BJ (cell line): ENCODE measurements around the gene RBP2. TPM values are rescaled to one million over a fixed set of nuclear protein-coding genes. Genes with fewer than 3 reads are reported as not detected.
A peak's percentile ranks its signal among the peaks of the same experiment; 100 is the strongest.

Experiments used
- CTCF ChIA-PET: fragments of 350-600 bp; formaldehyde crosslinking; extraction: SDS; loops from one replicate; lab custom pipeline; 2021; ENCODE audit warnings: antibody characterized with exemption, inconsistent platforms; lab: Yijun Ruan, JAX
- POLR2A ChIA-PET: fragments of 300-600 bp; sonication (Branson Sonifier 250); formaldehyde crosslinking; extraction: SDS; loops from one replicate; lab custom pipeline; 2021; ENCODE audit warnings: antibody characterized with exemption; lab: Charles Lee
- DNase-seq: peaks from one replicate; pipeline ENCODE4 v3.0.0-alpha.2; 2011; ENCODE audit warnings: low read depth
- H3K27me3 ChIP-seq: 2 replicates; pipeline ENCODE4 v1.6.0; 2011; ENCODE audit warnings: low read length; ENCODE audit not compliant: control insufficient read depth, insufficient read depth
- H3K36me3 ChIP-seq: 2 replicates; pipeline ENCODE4 v1.5.1; 2011; ENCODE audit warnings: low read length; ENCODE audit not compliant: control insufficient read depth, insufficient read depth
- H3K4me3 ChIP-seq: 2 replicates; pipeline ENCODE4 v1.5.1; 2011; ENCODE audit warnings: low read depth, mild to moderate bottlenecking, control low read depth, low read length
- polyA plus RNA-seq: library from polyadenylated mRNA; depleted of rRNA; stranded (reverse); fragments of >200 nt; gene quantifications from 2 replicates; pipeline ENCODE4 v1.2.3, GENCODE V29; 2011
- TF ChIP-seq, protein P1 (sequence below): IDR thresholded peaks from 2 replicates; pipeline ENCODE4 v1.5.1; 2011; ENCODE audit warnings: low read depth, mild to moderate bottlenecking, control low read depth, inconsistent platforms, low read length, moderate library complexity; ENCODE audit not compliant: insufficient read depth

RBP2 gene
- polyA plus RNA-seq, 1 experiment = not detected

DNA sequence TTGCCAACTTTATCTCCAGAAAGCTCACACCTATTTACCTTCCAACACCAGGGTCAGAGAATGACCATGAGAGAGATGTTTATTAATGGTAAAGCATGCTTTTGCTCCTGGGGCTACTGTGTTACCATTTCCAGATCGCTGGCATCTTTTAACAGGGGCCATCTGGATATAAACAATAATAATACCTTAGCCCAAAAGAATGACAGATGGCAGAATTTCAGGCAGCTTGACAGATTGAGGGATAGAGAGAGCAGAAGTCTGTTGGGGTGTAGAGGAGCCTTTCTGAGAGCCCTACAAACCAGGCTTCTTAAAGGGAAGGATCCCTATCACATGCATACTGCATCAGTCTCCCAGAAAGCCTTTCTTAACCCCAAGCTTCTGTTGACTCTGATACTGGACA is 45.5 kb upstream of the RBP2 start:
- no peaks in the 10 kb centered on the region for H3K36me3 ChIP-seq
- TF ChIP-seq, protein P1, sequence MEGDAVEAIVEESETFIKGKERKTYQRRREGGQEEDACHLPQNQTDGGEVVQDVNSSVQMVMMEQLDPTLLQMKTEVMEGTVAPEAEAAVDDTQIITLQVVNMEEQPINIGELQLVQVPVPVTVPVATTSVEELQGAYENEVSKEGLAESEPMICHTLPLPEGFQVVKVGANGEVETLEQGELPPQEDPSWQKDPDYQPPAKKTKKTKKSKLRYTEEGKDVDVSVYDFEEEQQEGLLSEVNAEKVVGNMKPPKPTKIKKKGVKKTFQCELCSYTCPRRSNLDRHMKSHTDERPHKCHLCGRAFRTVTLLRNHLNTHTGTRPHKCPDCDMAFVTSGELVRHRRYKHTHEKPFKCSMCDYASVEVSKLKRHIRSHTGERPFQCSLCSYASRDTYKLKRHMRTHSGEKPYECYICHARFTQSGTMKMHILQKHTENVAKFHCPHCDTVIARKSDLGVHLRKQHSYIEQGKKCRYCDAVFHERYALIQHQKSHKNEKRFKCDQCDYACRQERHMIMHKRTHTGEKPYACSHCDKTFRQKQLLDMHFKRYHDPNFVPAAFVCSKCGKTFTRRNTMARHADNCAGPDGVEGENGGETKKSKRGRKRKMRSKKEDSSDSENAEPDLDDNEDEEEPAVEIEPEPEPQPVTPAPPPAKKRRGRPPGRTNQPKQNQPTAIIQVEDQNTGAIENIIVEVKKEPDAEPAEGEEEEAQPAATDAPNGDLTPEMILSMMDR = no peak
- POLR2A ChIA-PET = no interaction called here
- CTCF ChIA-PET = no interaction called here
- no peak overlapping the region for H3K4me3 ChIP-seq
- no peak for DNase-seq
- H3K27me3 ChIP-seq = no peaks in the 10 kb centered on the region; the same call in 1 of the 2 replicates

DNA sequence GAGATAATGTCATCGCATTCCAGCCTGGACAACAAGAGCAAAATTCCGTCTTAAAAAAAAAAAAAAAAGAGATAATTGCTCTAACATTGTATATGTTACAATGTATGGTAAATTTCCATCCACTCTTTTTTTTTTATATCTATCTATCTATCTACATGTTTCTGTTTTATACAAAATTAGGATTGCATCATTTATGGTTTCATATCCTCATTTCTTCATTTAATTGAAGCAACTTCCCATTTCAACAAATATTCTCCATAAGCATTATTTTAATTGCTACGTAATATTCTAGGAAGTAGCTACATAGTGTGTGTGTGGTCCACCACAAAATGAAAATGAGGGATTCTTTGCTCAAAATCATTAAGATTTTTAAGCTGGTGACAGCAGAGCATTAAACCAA is 44.8 kb upstream of the RBP2 start:
- Histone ChIP-seq H3K27me3 (no peaks in the 10 kb centered on the region; the same call in 1 of the 2 replicates), H3K36me3 (no peaks in the 10 kb centered on the region), H3K4me3 (no peak overlapping the region)
- TF ChIP-seq, protein P1 = no peak
- POLR2A ChIA-PET = no interaction called here
- CTCF ChIA-PET = no interaction called here
- no peak for DNase-seq

DNA sequence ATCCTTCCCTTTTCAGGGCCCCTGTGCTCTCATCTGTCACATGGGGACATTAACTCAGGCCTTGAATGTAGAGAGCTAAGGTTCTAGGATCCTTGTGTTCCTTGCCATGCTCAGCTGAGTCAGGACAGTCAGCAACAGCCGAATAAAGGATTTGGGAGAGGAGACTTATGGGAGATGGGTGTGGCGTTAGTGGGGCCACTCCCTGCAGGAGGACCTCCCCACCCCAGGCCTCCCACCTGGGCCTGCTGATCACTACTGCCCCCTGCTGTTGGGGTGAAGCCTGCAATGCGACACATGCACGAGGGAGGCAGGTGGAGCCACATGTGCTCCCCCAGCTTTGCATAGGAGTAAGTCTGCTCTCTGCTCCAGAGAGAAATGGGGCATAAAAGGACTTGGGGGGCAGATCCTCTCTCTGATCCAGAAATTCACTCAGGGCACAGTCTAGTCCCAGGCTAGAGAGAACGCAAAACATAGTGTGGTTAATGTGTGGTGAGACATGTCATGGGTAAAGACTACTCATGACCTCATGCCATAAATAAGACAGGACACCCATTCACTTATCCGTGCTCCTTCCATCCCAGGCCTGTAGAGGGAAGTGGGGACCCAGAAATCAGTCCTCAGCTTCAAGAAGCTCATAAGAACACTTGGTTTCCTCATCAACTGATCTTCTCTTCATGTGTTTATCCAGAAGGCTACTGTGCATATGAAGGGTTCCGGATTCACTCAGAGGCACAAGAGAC is 43.9 kb upstream of the RBP2 start:
- CTCF ChIA-PET = no interaction called here
- POLR2A ChIA-PET = no interaction called here
- TF ChIP-seq, protein P1 = peak; percentile 22; the same call in 1 of the 2 replicates
- H3K4me3 ChIP-seq = no peak overlapping the region
- DNase-seq = no peak
- H3K36me3 ChIP-seq = no peaks in the 10 kb centered on the region
- H3K27me3 ChIP-seq = no peaks in the 10 kb centered on the region; the same call in 1 of the 2 replicates

DNA sequence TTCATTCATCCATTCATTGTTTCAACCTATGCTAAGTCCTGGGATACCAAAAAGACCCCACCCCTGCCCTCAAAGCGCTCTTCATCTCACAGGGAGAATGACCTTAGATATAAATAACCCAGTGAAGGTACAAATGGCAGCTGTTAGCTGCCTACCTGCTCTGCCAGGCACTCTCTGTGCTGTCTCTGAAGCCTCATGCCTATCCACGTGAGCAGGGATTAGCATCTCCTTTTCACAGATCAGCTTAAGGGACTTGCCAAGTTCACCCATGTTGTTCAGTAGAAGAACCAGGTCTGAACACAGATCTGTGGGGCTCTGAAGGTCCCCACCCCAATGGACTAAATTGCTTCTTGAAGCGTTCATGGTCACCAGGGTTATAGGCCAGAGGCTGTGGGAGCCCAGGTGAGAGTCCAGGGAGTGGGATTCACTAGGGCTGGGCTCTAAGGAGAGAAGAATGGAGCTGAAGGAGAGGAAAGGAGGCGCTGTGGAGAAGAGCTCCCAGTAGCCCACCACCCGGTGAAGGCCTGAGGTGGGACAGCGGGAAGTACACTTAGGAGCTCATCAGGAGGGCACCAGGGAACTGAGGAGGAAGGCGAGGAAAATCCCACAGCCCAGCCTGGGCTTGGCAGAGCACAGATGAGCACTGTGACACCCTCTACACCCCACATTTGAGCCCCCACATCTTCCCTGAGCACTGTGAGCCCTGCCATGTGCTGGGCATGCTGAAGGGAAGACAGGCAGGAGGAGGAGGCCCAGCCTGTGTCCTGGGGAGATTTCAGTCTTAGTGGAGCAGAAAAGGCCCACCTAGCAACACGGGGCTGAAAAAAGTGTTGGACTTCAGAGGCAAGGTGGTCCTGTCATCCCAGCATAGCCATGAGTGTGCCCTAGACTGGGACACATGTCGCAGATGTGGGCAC is 42.9 kb upstream of the RBP2 start:
- TF ChIP-seq, protein P1 = no peak
- H3K27me3 ChIP-seq = no peaks in the 10 kb centered on the region; the same call in 1 of the 2 replicates
- H3K4me3 ChIP-seq = no peak overlapping the region
- ChIA-PET CTCF (interaction anchor here (1.2 kb wide), 1 partner anchor 9 kb away, joined by 3 read pairs; no protein-coding TSS in a partner anchor), POLR2A (no interaction called here)
- no peak for DNase-seq
- H3K36me3 ChIP-seq = no peaks in the 10 kb centered on the region

DNA sequence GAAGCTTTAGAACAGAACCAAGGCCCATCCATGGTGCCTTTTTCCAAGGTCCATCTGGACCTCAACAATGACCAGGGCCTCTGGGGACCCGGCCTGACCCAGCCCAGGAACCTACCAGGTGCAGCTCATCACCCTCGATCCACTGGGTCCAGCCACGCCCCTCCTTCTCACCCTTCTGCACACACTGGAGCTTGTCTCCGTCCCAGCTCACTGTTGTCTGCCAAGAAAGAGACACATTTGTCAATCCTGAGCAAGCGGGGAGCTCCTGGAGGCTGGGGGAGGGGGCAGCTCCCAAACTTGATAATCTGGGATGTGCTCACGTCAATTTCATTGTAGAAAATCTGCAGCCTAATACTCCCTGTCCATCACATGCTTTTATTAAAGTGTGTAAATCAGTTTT is 42.0 kb upstream of the RBP2 start:
- CTCF ChIA-PET = interaction anchor here (0.7 to 1.2 kb wide), 2 partner anchors 10 to 14 kb away, joined by 3 read pairs; no protein-coding TSS in a partner anchor

More for the DNA sequence above, 42.0 kb upstream of the RBP2 start:
- no peaks in the 10 kb centered on the region for H3K36me3 ChIP-seq
- POLR2A ChIA-PET = no interaction called here
- TF ChIP-seq, protein P1 = no peak
- no peak overlapping the region for H3K4me3 ChIP-seq
- no peak for DNase-seq
- no peaks in the 10 kb centered on the region; the same call in 1 of the 2 replicates for H3K27me3 ChIP-seq
